Activated CD4-positive, alpha-beta memory T cell treated with anti-CD3 and anti-CD28 coated beads, Interleukin-2, amount 10 ng/mL, durations not matched to agents 7 days and 5 days (primary cell): ENCODE data around the gene DNAAF1. TPM values are rescaled to one million over a fixed set of nuclear protein-coding genes. Genes with fewer than 3 reads are reported as not detected.

Experiments used
- CTCF ChIA-PET: fragments of 350-600 bp; sonication (Branson Sonifier 250); formaldehyde crosslinking; loops from one replicate; lab custom pipeline; 2021; ENCODE audit warnings: antibody characterized with exemption, inconsistent platforms; lab: Charles Lee
- POLR2A ChIA-PET: fragments of 350-600 bp; sonication (Branson Sonifier 250); formaldehyde crosslinking; loops from one replicate; lab custom pipeline; 2021; ENCODE audit warnings: antibody characterized with exemption; lab: Charles Lee
- DNase-seq: peaks from one replicate; pipeline ENCODE4 v3.0.0-alpha.2; 2020
- H3K27ac Mint-ChIP-seq: one replicate; pipeline ENCODE4 v1.8.0; 2021; ENCODE audit warnings: mild to moderate bottlenecking, mixed read lengths
- H3K27me3 Mint-ChIP-seq: one replicate; pipeline ENCODE4 v1.8.0; 2021; ENCODE audit warnings: mixed read lengths
- H3K36me3 Mint-ChIP-seq: one replicate; pipeline ENCODE4 v1.8.0; 2021; ENCODE audit warnings: low read depth, mixed read lengths
- H3K4me1 Mint-ChIP-seq: one replicate; pipeline ENCODE4 v1.8.0; 2021; ENCODE audit warnings: mixed read lengths
- H3K4me3 Mint-ChIP-seq: one replicate; pipeline ENCODE4 v1.8.0; 2021; ENCODE audit warnings: mild to moderate bottlenecking, mixed read lengths
- H3K9me3 Mint-ChIP-seq: one replicate; pipeline ENCODE4 v1.8.0; 2021; ENCODE audit warnings: mixed read lengths
- total RNA-seq, 2 experiments: library from RNA; stranded (reverse); gene quantifications; one replicate each; pipeline ENCODE4 v1.2.3, GENCODE V29; 2021

DNAAF1 gene
- total RNA-seq, 2 experiments from 2014 or later = not detected

DNA sequence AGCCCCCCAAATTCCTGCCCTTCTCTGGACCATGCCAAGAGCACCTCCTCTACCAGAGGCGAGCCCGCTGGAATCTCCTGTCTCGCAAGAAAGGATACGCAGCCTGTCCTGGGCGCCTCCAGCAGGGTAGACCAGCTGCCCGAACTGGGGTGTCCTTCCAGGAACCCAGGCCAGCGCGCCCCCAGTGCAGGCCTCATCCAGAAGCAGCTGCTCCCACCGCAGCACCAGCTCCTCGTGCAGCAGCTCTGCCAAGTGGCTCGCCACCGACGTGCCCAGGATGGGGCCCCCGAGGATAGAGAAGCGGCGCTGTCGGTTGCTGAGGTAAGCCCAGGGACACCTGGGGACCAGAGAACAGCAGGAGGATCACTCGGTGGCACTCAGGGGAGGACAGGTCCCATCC, 37.0 kb downstream of the DNAAF1 start:
- CTCF ChIA-PET = interaction anchor here (1.5 kb wide), 1 partner anchor 94 kb away, joined by 3 read pairs; no protein-coding TSS in a partner anchor
- Mint-ChIP-seq H3K36me3 (peaks cover 23% of the 10 kb centered on the region), H3K4me1 (peaks cover 22% of the 10 kb centered on the region), H3K4me3 (no peak overlapping the region), H3K27ac (no peak overlapping the region), H3K9me3 (no peaks in the 10 kb centered on the region), H3K27me3 (no peaks in the 10 kb centered on the region)
- POLR2A ChIA-PET = interaction anchor here (0.9 kb wide), 1 partner anchor 9 kb away, joined by 3 read pairs; no protein-coding TSS in a partner anchor
- DNase-seq = no peak

DNA sequence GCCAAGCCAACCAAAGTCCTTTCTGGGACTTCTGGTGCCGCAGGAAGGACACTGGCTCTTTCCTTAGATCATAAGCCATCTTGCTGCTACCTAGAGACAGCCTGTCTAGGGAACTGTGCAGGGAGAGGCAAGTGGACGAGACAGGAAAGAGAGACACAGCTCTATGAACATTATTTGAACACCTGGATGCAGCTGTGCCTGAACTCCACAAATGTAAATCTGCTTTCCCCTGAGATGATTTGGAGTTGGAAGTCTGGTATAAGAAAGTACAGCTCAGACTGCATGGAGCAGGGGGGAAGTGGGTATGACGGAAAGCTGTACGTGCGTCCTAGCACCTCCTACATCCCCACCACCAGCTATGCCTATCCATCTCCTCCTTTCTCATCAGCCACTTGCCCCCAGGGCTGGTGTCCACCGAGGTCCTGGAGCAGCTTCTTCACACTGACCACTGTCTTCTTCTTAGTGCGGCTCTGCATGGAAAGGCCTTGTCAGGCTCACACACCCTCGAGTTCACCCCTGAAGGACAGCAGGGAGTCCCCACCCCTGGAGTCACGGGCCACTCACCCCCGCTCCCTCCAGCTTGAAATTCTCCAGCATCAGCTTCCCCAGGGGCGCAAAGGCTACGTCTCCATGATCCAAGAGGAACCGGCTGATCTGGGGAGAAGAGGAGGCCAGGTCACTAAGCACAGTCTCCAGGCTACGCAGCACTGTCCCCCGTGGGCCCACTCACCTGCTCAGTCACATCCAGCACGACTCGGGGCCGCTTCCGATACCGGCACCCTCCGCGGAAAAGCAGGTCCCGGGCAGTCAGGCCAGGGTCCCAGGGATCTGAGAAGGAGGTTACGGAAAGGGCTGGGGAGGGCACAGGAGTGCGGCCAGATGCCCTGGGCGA, 37.8 kb downstream of the DNAAF1 start:
- DNase-seq = no peak
- peaks cover 18% of the 10 kb centered on the region for H3K36me3 Mint-ChIP-seq
- H3K27ac Mint-ChIP-seq = no peak overlapping the region
- ChIA-PET CTCF (interaction anchor here (1.5 kb wide), 1 partner anchor 95 kb away, joined by 3 read pairs; no protein-coding TSS in a partner anchor), POLR2A (interaction anchor here (0.9 kb wide), 1 partner anchor 10 kb away, joined by 3 read pairs; no protein-coding TSS in a partner anchor)
- H3K27me3 Mint-ChIP-seq = no peaks in the 10 kb centered on the region
- peaks cover 22% of the 10 kb centered on the region for H3K4me1 Mint-ChIP-seq
- H3K9me3 Mint-ChIP-seq = no peaks in the 10 kb centered on the region
- no peak overlapping the region for H3K4me3 Mint-ChIP-seq

DNA sequence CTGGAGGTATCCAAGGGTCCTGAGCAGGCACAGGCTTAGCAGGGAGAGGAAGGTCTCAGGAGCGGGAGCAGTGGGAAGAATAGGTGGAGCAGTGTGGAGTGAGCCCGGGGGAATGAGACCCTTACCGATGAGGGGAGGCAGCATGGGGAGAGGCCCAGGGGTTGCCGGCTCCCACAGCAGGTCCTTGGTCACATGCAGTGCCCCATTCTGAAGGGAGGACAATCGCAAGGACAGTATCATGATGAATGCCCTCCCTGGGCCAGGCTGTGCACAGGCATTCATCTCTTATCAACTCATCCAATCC, 38.4 kb downstream of the DNAAF1 start:
- no peak overlapping the region for H3K27ac Mint-ChIP-seq
- POLR2A ChIA-PET = no interaction called here

DNA sequence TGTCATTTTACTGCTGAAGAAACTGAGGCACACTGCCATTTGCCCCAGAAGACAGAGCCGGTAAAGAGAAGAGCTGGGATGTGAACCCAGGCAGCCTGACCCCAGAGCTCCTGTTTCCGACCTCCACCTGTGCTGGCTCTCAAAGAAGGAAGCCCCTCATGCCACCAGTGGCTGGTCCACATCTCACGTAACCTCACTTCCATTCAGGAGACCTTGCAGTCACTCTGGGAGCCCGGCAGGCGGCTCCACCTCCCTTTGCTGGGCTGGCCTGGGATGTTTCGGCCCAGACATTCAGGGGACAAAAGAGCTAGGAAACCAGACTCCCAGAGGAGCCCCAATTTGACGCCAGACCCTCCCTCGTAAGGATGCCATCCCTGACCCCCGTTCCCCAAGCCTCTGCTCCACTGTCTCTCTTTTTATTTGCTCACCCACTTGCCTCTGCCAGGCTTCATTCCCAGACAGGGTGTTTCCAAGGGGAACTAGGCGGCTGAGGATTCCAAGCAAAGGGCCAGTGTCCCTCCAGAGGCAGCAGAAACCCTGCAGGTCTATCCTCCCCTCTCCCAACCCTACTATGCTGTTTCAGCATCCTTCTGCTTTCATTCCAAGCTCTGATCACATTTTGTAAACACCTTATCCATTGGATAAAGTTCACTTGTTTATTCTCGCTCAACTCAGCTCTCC, 38.9 kb downstream of the DNAAF1 start:
- ChIA-PET POLR2A (no interaction called here), CTCF (interaction anchor here (1.0 kb wide), 1 partner anchor 99 kb away, joined by 3 read pairs; no protein-coding TSS in a partner anchor)
- Mint-ChIP-seq H3K27ac (no peak overlapping the region), H3K9me3 (no peaks in the 10 kb centered on the region), H3K27me3 (no peaks in the 10 kb centered on the region), H3K36me3 (peaks cover 17% of the 10 kb centered on the region), H3K4me1 (peaks cover 22% of the 10 kb centered on the region), H3K4me3 (no peak overlapping the region)
- no peak for DNase-seq

More for the DNA sequence above, 38.4 kb downstream of the DNAAF1 start:
- Mint-ChIP-seq H3K9me3 (no peaks in the 10 kb centered on the region), H3K4me3 (no peak overlapping the region), H3K27me3 (no peaks in the 10 kb centered on the region), H3K36me3 (peaks cover 17% of the 10 kb centered on the region), H3K4me1 (peaks cover 22% of the 10 kb centered on the region)
- CTCF ChIA-PET = no interaction called here
- DNase-seq = no peak

DNA sequence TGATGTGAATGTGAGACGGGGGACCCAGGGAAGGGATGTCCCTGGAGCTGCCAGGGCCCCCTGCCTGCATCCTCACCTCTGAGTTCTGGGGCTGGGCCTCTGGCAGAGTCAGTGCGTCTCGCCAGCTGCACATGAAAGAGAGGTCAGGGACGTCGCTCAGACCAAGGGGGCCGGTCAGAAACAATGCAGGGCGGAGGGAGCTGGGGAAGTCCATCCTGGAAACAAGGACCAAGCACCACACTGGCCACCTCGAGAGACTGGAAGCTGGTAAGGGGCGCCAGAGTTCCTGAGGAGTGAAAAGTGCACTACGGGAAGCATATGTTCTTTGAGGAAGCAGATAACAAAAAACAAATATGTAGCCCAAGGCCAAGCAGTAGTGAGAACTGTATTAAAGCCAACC, 39.7 kb downstream of the DNAAF1 start:
- peak overlapping the region; percentile 93 for H3K4me3 Mint-ChIP-seq
- POLR2A ChIA-PET = no interaction called here
- DNase-seq = no peak
- CTCF ChIA-PET = interaction anchor here (1.0 kb wide), 1 partner anchor 100 kb away, joined by 3 read pairs; no protein-coding TSS in a partner anchor
- peaks cover 22% of the 10 kb centered on the region for H3K4me1 Mint-ChIP-seq
- H3K27me3 Mint-ChIP-seq = no peaks in the 10 kb centered on the region
- H3K27ac Mint-ChIP-seq = peak overlapping the region; percentile 40
- no peaks in the 10 kb centered on the region for H3K9me3 Mint-ChIP-seq
- H3K36me3 Mint-ChIP-seq = peaks cover 17% of the 10 kb centered on the region

DNA sequence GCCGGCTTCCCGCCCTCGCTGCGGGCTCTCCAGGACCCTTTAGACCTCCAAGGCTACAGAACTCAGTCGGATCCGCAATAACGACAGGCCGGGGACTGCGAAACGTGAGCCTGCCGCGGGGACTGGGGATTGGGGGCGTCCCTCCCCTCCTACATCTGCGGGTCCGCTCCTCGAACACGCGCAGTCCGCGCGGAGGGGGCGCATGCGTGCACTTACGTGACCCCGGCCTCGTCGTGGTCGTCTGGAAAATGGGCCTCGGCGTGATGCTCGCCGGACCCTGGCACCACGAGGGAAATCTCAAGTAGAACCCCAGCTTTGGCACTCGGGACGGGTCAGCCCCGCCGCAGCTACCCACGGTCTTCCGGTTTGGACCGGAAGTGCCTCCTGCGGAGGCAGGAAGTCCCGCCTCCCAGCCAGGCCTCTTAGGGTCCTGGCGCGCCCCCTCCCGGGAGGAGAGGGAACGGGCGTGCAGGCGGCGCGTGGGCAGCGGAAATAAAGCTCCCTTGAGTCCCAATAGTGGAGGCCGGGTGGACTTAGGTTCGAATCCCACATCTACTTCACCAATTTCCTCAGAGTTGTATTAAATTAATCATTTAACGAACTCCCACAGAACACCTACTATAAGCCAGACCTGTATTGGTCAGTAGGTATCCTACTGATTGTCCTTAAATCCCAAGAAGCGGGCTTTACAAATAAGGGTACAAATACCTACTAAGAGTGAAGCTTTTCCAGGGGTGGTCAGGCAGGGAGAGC, 41.8 kb downstream of the DNAAF1 start, which contains the start of gene TAF1C:
Gene TAF1C, minus strand, starts transcription at position 373 of the 753 bp plus-strand sequence. CDS start 2,069 bp downstream, outside the sequence.
- DNase-seq = peak; percentile 92
- ChIA-PET POLR2A (interaction anchor here (0.6 to 2.6 kb wide), 7 partner anchors 11 to 107 kb away, joined by 3 to 20 read pairs (median 6); partner anchors contain the start of genes DNAAF1, HSDL1 and MBTPS1), CTCF (interaction anchor here (0.5 to 3.4 kb wide), 52 partner anchors 8 to 840 kb away, joined by 3 to 58 read pairs (median 4); partner anchors contain the start of genes DNAAF1, HSDL1, KIAA0513 and MBTPS1)
- peak within 1 kb of the TSS; percentile 93 for H3K4me3 Mint-ChIP-seq
- H3K27me3 Mint-ChIP-seq = no peaks in the 10 kb centered on the region
- peak within 1 kb of the TSS; percentile 87 for H3K27ac Mint-ChIP-seq
- H3K9me3 Mint-ChIP-seq = no peaks in the 10 kb centered on the region
- H3K4me1 Mint-ChIP-seq = peaks cover 22% of the 10 kb centered on the region
- H3K36me3 Mint-ChIP-seq = peaks cover 17% of the 10 kb centered on the region

DNA sequence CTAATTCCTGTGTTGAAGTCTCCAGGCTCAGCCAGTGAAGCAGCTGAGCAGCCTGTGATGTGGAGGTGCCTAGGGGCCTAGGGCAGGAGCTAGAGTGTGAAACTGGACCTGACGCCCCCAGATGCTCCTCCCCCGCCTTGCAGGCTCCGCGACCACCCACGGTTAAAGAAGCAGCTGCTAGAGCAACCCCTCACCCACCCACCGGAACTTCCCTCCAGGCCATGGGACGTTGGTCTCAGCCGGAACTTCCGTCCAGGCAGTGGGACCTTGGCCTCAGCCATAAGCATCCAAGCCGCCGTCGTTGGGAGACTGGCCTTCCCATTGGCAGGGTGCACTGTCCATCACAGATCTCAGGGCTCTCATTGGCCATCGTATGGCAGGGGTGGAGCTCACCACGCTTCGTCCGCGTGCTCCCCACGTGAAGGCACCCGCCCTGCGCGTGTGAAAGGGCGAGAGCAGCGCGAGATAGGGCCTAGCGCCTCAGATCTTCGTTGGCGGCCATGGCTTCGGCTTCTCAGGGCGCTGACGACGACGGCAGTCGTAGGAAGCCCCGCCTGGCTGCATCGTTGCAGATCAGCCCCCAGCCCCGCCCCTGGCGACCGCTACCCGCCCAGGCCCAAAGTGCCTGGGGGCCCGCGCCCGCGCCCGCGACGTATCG, 45.8 kb downstream of the DNAAF1 start, which contains the start of gene ADAD2:
Gene ADAD2, plus strand, starts transcription at position 427 of the 658 bp plus-strand sequence. Its CDS starts 74 bp downstream, at position 501.
- Mint-ChIP-seq H3K36me3 (peaks cover 3% of the 10 kb centered on the region), H3K9me3 (no peaks in the 10 kb centered on the region), H3K27me3 (no peaks in the 10 kb centered on the region), H3K27ac (no peak within 1 kb of the TSS), H3K4me3 (no peak within 1 kb of the TSS), H3K4me1 (peaks cover 26% of the 10 kb centered on the region)
- CTCF ChIA-PET = no interaction called here
- POLR2A ChIA-PET = no interaction called here
- no peak for DNase-seq

DNA sequence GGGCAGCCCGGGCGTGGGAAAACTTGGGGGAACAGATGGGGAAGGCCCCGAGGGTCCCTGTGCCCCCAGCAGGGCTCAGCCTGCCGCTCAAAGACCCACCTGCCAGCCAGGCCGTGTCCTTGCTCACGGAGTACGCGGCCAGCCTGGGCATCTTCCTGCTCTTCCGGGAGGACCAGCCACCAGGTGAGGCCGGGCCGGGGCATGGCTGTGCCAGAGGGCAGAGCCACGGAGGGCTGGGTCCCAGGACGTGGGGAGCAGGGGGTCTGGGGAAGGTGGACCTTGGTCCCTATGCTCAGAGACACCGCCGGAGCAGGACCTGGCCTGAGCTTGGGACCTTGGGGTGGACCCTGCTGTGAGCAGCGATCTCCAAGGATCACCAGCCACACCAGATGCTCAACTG, 46.4 kb downstream of the DNAAF1 start:
- no peak overlapping the region for H3K4me3 Mint-ChIP-seq
- ChIA-PET POLR2A (no interaction called here), CTCF (no interaction called here)
- H3K27me3 Mint-ChIP-seq = no peaks in the 10 kb centered on the region
- DNase-seq = no peak
- H3K36me3 Mint-ChIP-seq = peaks cover 3% of the 10 kb centered on the region
- H3K9me3 Mint-ChIP-seq = no peaks in the 10 kb centered on the region
- peaks cover 21% of the 10 kb centered on the region for H3K4me1 Mint-ChIP-seq
- H3K27ac Mint-ChIP-seq = no peak overlapping the region

DNA sequence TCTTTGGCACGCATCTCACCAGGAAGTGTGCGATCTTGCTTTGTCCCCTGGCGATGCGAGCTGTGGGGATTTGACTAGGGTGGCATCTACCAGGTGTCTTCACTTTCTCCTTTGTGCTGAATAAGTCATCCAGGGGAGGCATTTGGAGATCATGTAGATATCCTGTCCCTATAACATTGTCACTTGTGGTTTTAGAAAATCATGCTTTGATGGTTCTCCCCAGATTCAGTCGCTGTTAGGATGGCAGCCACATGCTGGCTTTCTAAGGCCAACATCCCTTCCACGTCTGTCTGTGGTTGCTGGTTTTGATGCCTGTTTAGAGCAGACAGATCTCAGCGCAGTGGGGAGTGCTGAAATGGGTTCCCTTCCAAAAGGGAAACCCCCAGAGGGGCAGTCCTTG, 48.4 kb downstream of the DNAAF1 start:
- Mint-ChIP-seq H3K4me1 (peaks cover 19% of the 10 kb centered on the region), H3K4me3 (no peak overlapping the region), H3K9me3 (no peaks in the 10 kb centered on the region), H3K27ac (no peak overlapping the region), H3K36me3 (no peaks in the 10 kb centered on the region), H3K27me3 (no peaks in the 10 kb centered on the region)
- DNase-seq = no peak
- CTCF ChIA-PET = no interaction called here
- POLR2A ChIA-PET = interaction anchor here (1.0 kb wide), 1 partner anchor 77 kb away, joined by 5 read pairs; the partner anchor contains the start of gene MBTPS1

DNA sequence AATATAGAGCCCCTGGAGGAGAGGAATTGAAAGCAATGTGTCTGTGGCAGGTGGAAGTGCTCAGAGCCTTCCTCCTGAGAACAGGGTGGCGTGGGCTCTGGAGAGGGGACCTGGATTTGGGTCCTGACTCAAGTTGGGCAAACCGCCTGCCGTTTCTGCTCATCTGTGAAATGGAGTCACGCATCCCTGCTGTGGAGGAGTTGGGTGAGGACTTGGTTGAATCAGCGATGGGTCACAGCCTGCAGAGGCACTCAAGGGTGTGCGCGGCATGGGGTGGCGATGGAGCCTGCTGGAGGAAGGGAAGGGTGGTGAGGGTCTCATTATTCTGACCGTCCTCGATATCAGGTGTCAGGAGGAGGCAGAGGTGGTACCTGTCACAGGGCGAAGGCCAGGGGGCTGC, 48.9 kb downstream of the DNAAF1 start:
- no peaks in the 10 kb centered on the region for H3K36me3 Mint-ChIP-seq
- peaks cover 19% of the 10 kb centered on the region for H3K4me1 Mint-ChIP-seq
- H3K9me3 Mint-ChIP-seq = no peaks in the 10 kb centered on the region
- H3K27ac Mint-ChIP-seq = no peak overlapping the region
- H3K4me3 Mint-ChIP-seq = no peak overlapping the region
- POLR2A ChIA-PET = no interaction called here
- no peaks in the 10 kb centered on the region for H3K27me3 Mint-ChIP-seq
- DNase-seq = no peak
- CTCF ChIA-PET = no interaction called here

DNA sequence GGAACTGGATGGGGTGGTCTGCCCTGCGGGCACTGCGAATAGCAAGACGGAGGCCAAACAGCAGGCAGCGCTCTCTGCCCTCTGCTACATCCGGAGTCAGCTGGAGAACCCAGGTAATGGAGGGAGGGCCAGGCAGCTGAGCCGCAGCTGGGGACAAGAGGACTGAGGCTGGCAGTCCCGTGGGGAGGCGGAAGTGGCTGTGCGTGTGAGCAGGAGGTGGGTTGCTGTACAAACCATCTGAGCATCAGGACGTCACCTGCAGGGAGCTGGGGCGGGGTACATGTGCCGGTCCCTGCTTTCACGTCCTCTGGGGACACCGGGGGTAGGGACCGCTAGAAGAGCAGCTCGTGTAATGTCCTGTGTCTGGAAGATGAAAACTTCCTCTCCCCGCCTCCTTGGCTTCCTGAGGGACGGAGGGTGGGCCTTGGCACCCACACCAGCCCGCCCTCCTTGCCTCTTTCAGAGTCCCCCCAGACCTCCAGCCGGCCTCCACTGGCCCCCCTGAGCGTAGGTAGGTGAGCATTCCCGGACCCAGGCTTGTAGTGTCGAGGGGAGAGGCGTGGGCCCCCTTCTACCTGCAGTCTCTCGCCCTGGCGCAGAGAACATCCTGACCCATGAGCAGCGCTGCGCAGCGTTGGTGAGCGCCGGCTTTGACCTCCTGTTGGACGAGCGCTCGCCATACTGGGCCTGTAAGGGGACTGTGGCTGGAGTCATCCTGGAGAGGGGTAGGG, 49.5 kb downstream of the DNAAF1 start:
- DNase-seq = peak; percentile 55
- Mint-ChIP-seq H3K4me1 (peaks cover 19% of the 10 kb centered on the region), H3K9me3 (no peaks in the 10 kb centered on the region), H3K36me3 (no peaks in the 10 kb centered on the region), H3K27me3 (no peaks in the 10 kb centered on the region), H3K27ac (no peak overlapping the region), H3K4me3 (peak overlapping the region; percentile 32)
- ChIA-PET POLR2A (no interaction called here), CTCF (interaction anchor here (1.1 kb wide), 1 partner anchor 8 kb away, joined by 5 read pairs; the partner anchor contains the start of gene TAF1C)
